ENCODE results near the gene CALML5. TPM values are rescaled to one million over a fixed set of nuclear protein-coding genes. Genes with fewer than 3 reads are reported as not detected.
A peak's percentile ranks its signal among the peaks of the same experiment; 100 is the strongest.

CALML5 gene
- total RNA-seq, 1 experiment from 2014 or later = not detected

- no peaks in the 10 kb centered on the region for H3K27me3 ChIP-seq (ENCODE audit: insufficient read depth, low read length)
- RAD21 ChIA-PET (ENCODE audit: low non-redundant PET in 1 of 2, low total read pairs in 2 of 2, uncharacterized antibody in 2 of 2, unreplicated experiment in 2 of 2) = no interaction called here
- H3K4me1 ChIP-seq (ENCODE audit: control insufficient read depth in 1 of 2, insufficient read depth in 2 of 2, low read length in 2 of 2) = peaks cover 44 to 70% of the 10 kb centered on the region in 2 experiments
- peak overlapping the region; percentile 82 for H3K4me2 ChIP-seq (ENCODE audit: low read length)
- peak overlapping the region; percentile 58 for H3K9ac ChIP-seq (ENCODE audit: low read length)
- intact Hi-C loops (cut with micrococcal nuclease) = loop anchor here (5.0 kb wide), 1 partner anchor 100 kb away; no protein-coding TSS in a partner anchor
- peak overlapping the region; percentile 67 for H3K27ac ChIP-seq (ENCODE audit: low read depth, low read length)
- DNase-seq (ENCODE audit: low read depth, low spot score) = no peak
- no peaks in the 10 kb centered on the region for H3K79me2 ChIP-seq (ENCODE audit: insufficient read depth, low read length)
- ATAC-seq = no peak; the same call in 1 of the 2 replicates
- TF ChIP-seq ZFX (IDR thresholded peaks at IDR 0.05) (no peak), MAX (IDR thresholded peaks at IDR 0.05) (no peak), TCF7L2 (IDR thresholded peaks at IDR 0.05; ENCODE audit: borderline replicate concordance, extremely low read depth, insufficient read depth, insufficient read length) (no peak), RAD21 (IDR thresholded peaks at IDR 0.05; ENCODE audit: low read depth) (no peak), FOSL1 (IDR thresholded peaks at IDR 0.05; ENCODE audit: low read depth) (no peak), ZNF274 (IDR thresholded peaks at IDR 0.05; ENCODE audit: low read depth, low read length) (no peak), REST (IDR thresholded peaks at IDR 0.05; ENCODE audit: low read depth) (no peak), CBX3 (IDR thresholded peaks at IDR 0.05; ENCODE audit: low read depth) (no peak), EGR1 (IDR thresholded peaks at IDR 0.05; ENCODE audit: low read depth) (no peak), POLR2AphosphoS5 (IDR thresholded peaks at IDR 0.05; ENCODE audit: low read depth, low read length) (no peak)
- H2AFZ ChIP-seq (ENCODE audit: low read depth, low read length, poor library complexity, severe bottlenecking) = peak overlapping the region; percentile 91
- H3K4me3 ChIP-seq (replicated peaks in 1 of 2; ENCODE audit: low read depth in 1 of 2, low read length in 2 of 2) = peak overlapping the region; percentile 29 to 44
- CTCF ChIA-PET = no interaction called here
- H3K9me2 ChIP-seq (ENCODE audit: insufficient read depth) = no peaks in the 10 kb centered on the region
- no TSS peak for BruUV-seq (replicated peaks)
- peaks cover 4 to 5% of the 10 kb centered on the region in 2 experiments; a peak in 1 of 4 replicates for H3K9me3 ChIP-seq (ENCODE audit: control insufficient read depth in 1 of 2, insufficient read depth in 1 of 2, low read depth in 1 of 2, low read length in 2 of 2)
- no peaks in the 10 kb centered on the region for H3K36me3 ChIP-seq (ENCODE audit: control insufficient read depth in 1 of 2, insufficient read depth in 2 of 2, low read length in 2 of 2)
- POLR2A ChIA-PET = no interaction called here
- H4K20me1 ChIP-seq (ENCODE audit: insufficient read depth) = no peaks in the 10 kb centered on the region
These were observed 48.2 kb upstream of the CALML5 start for GRCh38 chr10:5547681-5547930.

Data from HCT116 (cell line).